Progenitor cell of endocrine pancreas (in vitro differentiated cells): ENCODE results near the gene PRR30. TPM values are rescaled to one million over a fixed set of nuclear protein-coding genes. Genes with fewer than 3 reads are reported as not detected.

ENCODE experiments used
- DNase-seq: peaks from one replicate; pipeline ENCODE4 v3.0.0; 2021; ENCODE audit warnings: low spot score; ENCODE audit not compliant: unreplicated experiment
- H3K27ac Mint-ChIP-seq: 2 replicates; pipeline ENCODE4 v1.8.0; 2021; ENCODE audit warnings: mild to moderate bottlenecking, moderate library complexity, mixed read lengths
- H3K27me3 Mint-ChIP-seq: 2 replicates; pipeline ENCODE4 v1.8.0; 2021; ENCODE audit warnings: mixed read lengths
- H3K36me3 Mint-ChIP-seq: 2 replicates; pipeline ENCODE4 v1.8.0; 2022; ENCODE audit warnings: mixed read lengths; ENCODE audit not compliant: insufficient read depth
- H3K4me1 Mint-ChIP-seq: 2 replicates; pipeline ENCODE4 v1.8.0; 2021; ENCODE audit warnings: low read depth, mixed read lengths
- H3K4me3 Mint-ChIP-seq: 2 replicates; pipeline ENCODE4 v1.8.0; 2021; ENCODE audit warnings: low read depth, mild to moderate bottlenecking, moderate library complexity, mixed read lengths
- H3K9me3 Mint-ChIP-seq: 2 replicates; pipeline ENCODE4 v1.8.0; 2021; ENCODE audit warnings: low read depth, mixed read lengths
- total RNA-seq: library from RNA; stranded (reverse); gene quantifications from 2 replicates; pipeline ENCODE4 v1.2.1, GENCODE V29; 2021
- TF ChIP-seq, protein P1 (sequence below): fragments of 200-600 bp; sonication (generic); IDR thresholded peaks from one replicate; pipeline ENCODE4 v1.5.0; 2021; ENCODE audit warnings: antibody characterized with exemption, mild to moderate bottlenecking; ENCODE audit not compliant: unreplicated experiment

The PRR30 gene
- total RNA-seq, 1 donor from 2014 or later: not detected

DNA sequence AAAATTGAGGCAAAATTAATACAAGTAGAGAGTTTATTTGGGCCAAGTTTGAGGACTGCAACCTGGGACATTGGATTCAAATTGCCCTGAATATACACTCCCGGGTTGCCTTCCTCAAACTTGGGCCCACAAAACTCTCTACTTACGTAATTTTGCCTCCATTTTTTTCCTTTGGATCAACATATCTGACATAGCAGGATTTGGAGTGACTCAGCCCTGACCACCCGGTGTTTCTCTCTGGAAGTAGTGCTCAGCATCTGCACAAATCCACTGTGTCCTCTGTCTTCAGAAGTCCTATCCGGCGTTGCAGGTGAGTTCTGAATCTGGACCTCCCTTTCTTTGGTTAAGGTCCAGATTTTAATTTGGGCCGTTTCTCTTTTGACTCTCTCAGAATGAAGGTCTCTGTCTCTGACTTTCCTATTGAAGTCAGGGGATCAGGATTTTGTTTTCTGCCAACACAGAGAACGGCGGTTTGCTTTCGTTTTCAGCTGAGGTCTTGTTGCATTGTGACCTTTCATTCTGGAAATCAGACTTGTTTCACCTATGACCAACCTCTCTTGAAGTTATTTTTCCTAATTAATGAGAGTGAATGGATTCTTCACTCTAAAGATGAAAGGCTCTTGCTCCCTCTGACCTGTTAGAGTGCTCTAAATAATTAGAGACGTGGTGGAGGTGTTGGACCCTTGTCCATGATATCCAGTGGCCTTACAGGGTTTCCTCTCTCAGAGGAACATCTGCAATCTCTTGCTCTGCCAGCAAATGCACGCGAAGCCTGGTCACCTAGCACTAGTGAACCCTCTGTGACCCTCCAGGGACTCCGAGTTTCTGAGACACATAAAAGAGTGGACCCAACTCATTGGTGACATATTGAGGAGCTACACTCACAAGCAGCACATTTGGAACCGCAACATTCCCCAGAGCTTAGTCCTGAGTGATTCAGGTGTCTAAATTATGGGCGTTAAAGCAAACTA, 23.2 kb upstream of the PRR30 start:
- no peak for DNase-seq
- no peak overlapping the region for H3K27ac Mint-ChIP-seq

DNA sequence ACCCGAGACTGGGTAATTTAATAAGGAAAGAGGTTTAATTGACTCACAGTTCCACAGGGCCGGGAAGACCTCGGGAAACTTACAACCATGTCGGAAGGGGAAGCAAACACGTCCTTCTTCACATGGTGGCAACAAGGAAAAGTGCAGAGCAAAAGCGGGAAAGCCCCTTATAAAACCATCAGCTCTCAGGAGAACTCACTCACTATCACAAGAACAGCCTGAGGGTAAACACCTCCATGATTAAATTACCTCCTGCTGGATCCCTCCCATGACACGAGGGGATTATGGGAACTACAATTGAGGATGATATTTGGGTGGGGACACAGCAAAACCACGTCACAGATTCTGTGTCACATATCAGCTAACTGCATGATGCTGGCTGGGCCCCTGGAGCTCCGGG, 21.0 kb upstream of the PRR30 start:
- no peak overlapping the region for H3K27ac Mint-ChIP-seq
- no peaks in the 10 kb centered on the region for H3K9me3 Mint-ChIP-seq
- H3K4me3 Mint-ChIP-seq: no peak overlapping the region
- TF ChIP-seq, protein P1, sequence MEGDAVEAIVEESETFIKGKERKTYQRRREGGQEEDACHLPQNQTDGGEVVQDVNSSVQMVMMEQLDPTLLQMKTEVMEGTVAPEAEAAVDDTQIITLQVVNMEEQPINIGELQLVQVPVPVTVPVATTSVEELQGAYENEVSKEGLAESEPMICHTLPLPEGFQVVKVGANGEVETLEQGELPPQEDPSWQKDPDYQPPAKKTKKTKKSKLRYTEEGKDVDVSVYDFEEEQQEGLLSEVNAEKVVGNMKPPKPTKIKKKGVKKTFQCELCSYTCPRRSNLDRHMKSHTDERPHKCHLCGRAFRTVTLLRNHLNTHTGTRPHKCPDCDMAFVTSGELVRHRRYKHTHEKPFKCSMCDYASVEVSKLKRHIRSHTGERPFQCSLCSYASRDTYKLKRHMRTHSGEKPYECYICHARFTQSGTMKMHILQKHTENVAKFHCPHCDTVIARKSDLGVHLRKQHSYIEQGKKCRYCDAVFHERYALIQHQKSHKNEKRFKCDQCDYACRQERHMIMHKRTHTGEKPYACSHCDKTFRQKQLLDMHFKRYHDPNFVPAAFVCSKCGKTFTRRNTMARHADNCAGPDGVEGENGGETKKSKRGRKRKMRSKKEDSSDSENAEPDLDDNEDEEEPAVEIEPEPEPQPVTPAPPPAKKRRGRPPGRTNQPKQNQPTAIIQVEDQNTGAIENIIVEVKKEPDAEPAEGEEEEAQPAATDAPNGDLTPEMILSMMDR: no peak
- peaks cover 3% of the 10 kb centered on the region for H3K27me3 Mint-ChIP-seq
- H3K4me1 Mint-ChIP-seq: peaks cover 4% of the 10 kb centered on the region
- DNase-seq: no peak
- no peaks in the 10 kb centered on the region for H3K36me3 Mint-ChIP-seq

More for the DNA sequence above, 23.2 kb upstream of the PRR30 start:
- H3K4me1 Mint-ChIP-seq: peaks cover 7% of the 10 kb centered on the region
- H3K36me3 Mint-ChIP-seq: no peaks in the 10 kb centered on the region
- H3K4me3 Mint-ChIP-seq: no peak overlapping the region
- peaks cover 3% of the 10 kb centered on the region for H3K27me3 Mint-ChIP-seq
- TF ChIP-seq, protein P1: no peak
- H3K9me3 Mint-ChIP-seq: no peaks in the 10 kb centered on the region

GRCh38 chr2:27159271-27159670, 20.1 kb upstream of the PRR30 start:
- Mint-ChIP-seq H3K9me3 (no peaks in the 10 kb centered on the region), H3K4me1 (peaks cover 4% of the 10 kb centered on the region), H3K27ac (no peak overlapping the region), H3K36me3 (no peaks in the 10 kb centered on the region), H3K27me3 (peaks cover 3% of the 10 kb centered on the region), H3K4me3 (no peak overlapping the region)
- DNase-seq: no peak
- TF ChIP-seq, protein P1: no peak

DNA sequence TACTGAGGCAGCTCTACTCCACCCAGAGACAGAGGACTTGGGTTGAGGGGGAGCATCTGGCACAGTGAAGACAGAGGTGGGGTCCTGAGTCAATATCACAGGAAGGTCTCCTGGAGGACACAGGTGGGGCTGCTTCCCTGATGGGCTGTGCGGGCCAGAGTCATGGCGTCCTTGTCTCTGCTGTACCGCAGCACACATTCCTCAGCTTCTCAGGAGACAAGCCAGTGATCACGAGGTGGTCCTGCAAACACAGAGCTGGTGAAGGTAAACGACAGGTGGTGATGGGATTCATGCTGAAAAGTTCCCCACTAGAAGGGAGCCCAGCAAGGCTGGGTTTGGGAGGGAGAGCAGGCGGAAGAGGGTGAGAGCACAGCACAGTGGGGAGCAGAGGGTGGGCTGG, 19.3 kb upstream of the PRR30 start:
- DNase-seq: no peak
- Mint-ChIP-seq H3K36me3 (no peaks in the 10 kb centered on the region), H3K27ac (peak overlapping the region; percentile 69), H3K27me3 (peaks cover 3% of the 10 kb centered on the region), H3K9me3 (no peaks in the 10 kb centered on the region), H3K4me3 (no peak overlapping the region), H3K4me1 (peaks cover 4% of the 10 kb centered on the region)
- TF ChIP-seq, protein P1: no peak

- H3K36me3 Mint-ChIP-seq: no peaks in the 10 kb centered on the region
- H3K27ac Mint-ChIP-seq: no peak overlapping the region
- DNase-seq: no peak
- H3K4me3 Mint-ChIP-seq: no peak overlapping the region
- H3K9me3 Mint-ChIP-seq: no peaks in the 10 kb centered on the region
- H3K4me1 Mint-ChIP-seq: peaks cover 4% of the 10 kb centered on the region
- peaks cover 3% of the 10 kb centered on the region for H3K27me3 Mint-ChIP-seq
- TF ChIP-seq, protein P1: no peak
These were observed 15.9 kb upstream of the PRR30 start for GRCh38 chr2:27155069-27155520.
